Measurements from ENCODE around the gene COPG1. TPM values are rescaled to one million over a fixed set of nuclear protein-coding genes. Genes with fewer than 3 reads are reported as not detected.
A peak's percentile ranks its signal among the peaks of the same experiment; 100 is the strongest.

Gene COPG1
- total and polyA plus RNA-seq, 2 of the 13 experiments (the other 11 are each of a cell fraction or from before 2014, with no cell fraction given): 98.6 to 166 TPM

GRCh38 chr3:129316248-129317013 lies 67.0 kb downstream of the COPG1 start (continued):
- TF ChIP-seq USF2 (IDR thresholded peaks at IDR 0.05; ENCODE audit: low read depth, low read length): peak; percentile 24; the same call in 1 of the 2 replicates
- peak; percentile 64; the same call in 1 of the 2 replicates for TF ChIP-seq USF2 (CRISPR knock-in tag; IDR thresholded peaks at IDR 0.05; ENCODE audit: borderline replicate concordance)
- peak; percentile 33; the same call in 1 of the 2 replicates for TF ChIP-seq FOXP4 (CRISPR knock-in tag; IDR thresholded peaks at IDR 0.05)
- no peak for TF ChIP-seq CBX5 (CRISPR knock-in tag; IDR thresholded peaks at IDR 0.05; ENCODE audit: borderline replicate concordance)
- 0 out of 2 replicates have a peak, but pooled peaks have one; percentile 45 for TF ChIP-seq BRD4 (CRISPR knock-in tag; IDR thresholded peaks at IDR 0.05)
- TF ChIP-seq POLR2G (IDR thresholded peaks at IDR 0.05; ENCODE audit: low read depth, low read length): peak; percentile 99; the same call in 1 of the 2 replicates
- no peak for TF ChIP-seq ZFP62 (CRISPR knock-in tag; IDR thresholded peaks at IDR 0.05)
- TF ChIP-seq HMG20A (CRISPR knock-in tag; IDR thresholded peaks at IDR 0.05; ENCODE audit: borderline replicate concordance): 0 out of 2 replicates have a peak, but pooled peaks have one; percentile 29
- 0 out of 2 replicates have a peak, but pooled peaks have one; percentile 36 for TF ChIP-seq GFI1 (CRISPR knock-in tag; IDR thresholded peaks at IDR 0.05; ENCODE audit: borderline replicate concordance)
- TF ChIP-seq ZSCAN30 (CRISPR knock-in tag; IDR thresholded peaks at IDR 0.05): no peak
- peak; percentile 46; the same call in 1 of the 2 replicates for TF ChIP-seq BRCA1 (CRISPR knock-in tag; IDR thresholded peaks at IDR 0.05)
- no peak for TF ChIP-seq SSRP1 (CRISPR knock-in tag; IDR thresholded peaks at IDR 0.05)
- TF ChIP-seq CSRNP2 (CRISPR knock-in tag; conservative IDR thresholded peaks at IDR 0.05; ENCODE audit: low read depth): no peak
- TF ChIP-seq ZNF879 (CRISPR knock-in tag; IDR thresholded peaks at IDR 0.05): no peak
- no peak for TF ChIP-seq NFE2L1 (CRISPR knock-in tag; IDR thresholded peaks at IDR 0.05; ENCODE audit: borderline replicate concordance)
- peak; percentile 67 for TF ChIP-seq YY1 (IDR thresholded peaks at IDR 0.05; ENCODE audit: insufficient read depth, insufficient replicate concordance, low read depth, low read length)
- TF ChIP-seq ELF4 (CRISPR knock-in tag; IDR thresholded peaks at IDR 0.05; ENCODE audit: borderline replicate concordance): no peak
- TF ChIP-seq TFDP2 (CRISPR knock-in tag; IDR thresholded peaks at IDR 0.05): peak; percentile 88
- TF ChIP-seq ZNF660 (CRISPR knock-in tag; IDR thresholded peaks at IDR 0.05; ENCODE audit: borderline replicate concordance, low read depth): no peak
- TF ChIP-seq GPBP1L1 (CRISPR knock-in tag; IDR thresholded peaks at IDR 0.05): no peak
- TF ChIP-seq HMG20B (CRISPR knock-in tag; conservative IDR thresholded peaks at IDR 0.05): no peak
